ENCODE data around the gene RNF208.

GRCh38 chr9:137185921-137186320 is 36.1 kb downstream of the RNF208 start:
- TF ChIP-seq CTCF (conservative IDR thresholded peaks at IDR 0.05 in 1 of 2, IDR thresholded peaks at IDR 0.05 in 1 of 2; ENCODE audit: low read depth in 1 of 2, low read length in 2 of 2) (no peak), EZH2 (IDR thresholded peaks at IDR 0.05; ENCODE audit: low read length, missing control alignments) (no peak)

Data from fibroblast of lung (primary cell).